ENCODE measurements around the gene ADAM15. TPM values are rescaled to one million over a fixed set of nuclear protein-coding genes. Genes with fewer than 3 reads are reported as not detected.

Gene ADAM15
- total RNA-seq, 1 experiment from 2014 or later = 38.4 TPM

DNA sequence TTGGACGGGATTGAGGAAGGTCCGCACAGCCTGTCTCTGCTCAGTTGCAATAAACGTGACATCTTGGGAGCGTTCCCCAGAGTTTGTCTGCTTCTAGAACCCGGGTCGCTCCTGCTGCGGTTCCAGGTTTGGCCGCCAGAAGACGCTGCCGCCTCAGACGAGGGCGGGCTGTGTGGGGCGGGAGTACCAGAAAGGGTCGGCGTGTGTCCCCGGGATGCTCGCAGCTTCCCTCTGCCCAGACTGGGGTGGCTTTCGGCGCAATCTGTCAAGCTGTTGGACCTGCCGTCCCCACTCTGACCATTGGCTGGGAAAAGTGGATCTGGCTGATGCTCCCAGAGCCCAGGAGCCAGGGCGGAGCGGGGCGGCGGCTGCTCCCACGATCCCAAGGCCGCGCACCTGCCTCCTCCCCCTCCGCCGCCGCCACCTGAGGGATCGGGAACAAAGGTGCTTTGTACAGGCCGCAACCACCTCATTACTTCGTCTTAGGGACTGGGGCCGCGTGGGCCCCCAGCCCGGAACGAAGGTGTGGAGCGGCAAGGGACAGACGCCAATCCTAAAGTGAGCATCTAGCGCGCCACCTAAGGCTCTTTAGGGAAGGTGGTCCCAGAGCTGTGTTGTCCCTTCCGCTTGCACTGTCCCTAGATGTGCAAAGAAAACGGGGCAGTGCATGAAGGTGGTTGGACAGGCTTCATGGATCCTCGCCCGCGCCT, 11.7 kb downstream of the ADAM15 start:
- peaks cover 18% of the 10 kb centered on the region for H3K36me3 Mint-ChIP-seq
- H3K27ac Mint-ChIP-seq = peak overlapping the region; percentile 88; the same call in 1 of the 2 replicates
- ChIA-PET CTCF (interaction anchor here (0.6 to 8.3 kb wide), 19 partner anchors 8 to 180 kb away, joined by 3 to 176 read pairs (median 20); partner anchors contain the start of genes ADAM15, CKS1B, EFNA3 and KRTCAP2), POLR2A (interaction anchor here (0.7 to 3.5 kb wide), 5 partner anchors 18 to 63 kb away, joined by 3 to 10 read pairs (median 6); no protein-coding TSS in a partner anchor)
- no peaks in the 10 kb centered on the region for H3K27me3 Mint-ChIP-seq (ENCODE audit: low read depth)
- DNase-seq (ENCODE audit: low spot score) (peak; percentile 95), ATAC-seq (peak; percentile 44)
- H3K4me3 Mint-ChIP-seq = peak overlapping the region; percentile 91
- H3K9me3 Mint-ChIP-seq = no peaks in the 10 kb centered on the region
- H3K4me1 Mint-ChIP-seq = peaks cover 17% of the 10 kb centered on the region
- TF ChIP-seq ETV6 (CRISPR knock-in tag; IDR thresholded peaks at IDR 0.05) = no peak
- no peak for TF ChIP-seq E2F1 (CRISPR knock-in tag; IDR thresholded peaks at IDR 0.05)
- TF ChIP-seq SOX15 (CRISPR knock-in tag; IDR thresholded peaks at IDR 0.05) = no peak
- TF ChIP-seq ZNF532 (CRISPR knock-in tag; IDR thresholded peaks at IDR 0.05; ENCODE audit: borderline replicate concordance) = no peak
- no peak for TF ChIP-seq SMAD4 (CRISPR knock-in tag; IDR thresholded peaks at IDR 0.05)
- TF ChIP-seq USF1 (CRISPR knock-in tag; IDR thresholded peaks at IDR 0.05) = no peak
- TF ChIP-seq, protein P1, sequence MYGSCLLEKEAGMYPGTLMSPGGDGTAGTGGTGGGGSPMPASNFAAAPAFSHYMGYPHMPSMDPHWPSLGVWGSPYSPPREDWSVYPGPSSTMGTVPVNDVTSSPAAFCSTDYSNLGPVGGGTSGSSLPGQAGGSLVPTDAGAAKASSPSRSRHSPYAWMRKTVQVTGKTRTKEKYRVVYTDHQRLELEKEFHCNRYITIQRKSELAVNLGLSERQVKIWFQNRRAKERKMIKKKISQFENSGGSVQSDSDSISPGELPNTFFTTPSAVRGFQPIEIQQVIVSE (CRISPR knock-in tag; IDR thresholded peaks at IDR 0.05; ENCODE audit: borderline replicate concordance) = no peak
- TF ChIP-seq, protein P2, sequence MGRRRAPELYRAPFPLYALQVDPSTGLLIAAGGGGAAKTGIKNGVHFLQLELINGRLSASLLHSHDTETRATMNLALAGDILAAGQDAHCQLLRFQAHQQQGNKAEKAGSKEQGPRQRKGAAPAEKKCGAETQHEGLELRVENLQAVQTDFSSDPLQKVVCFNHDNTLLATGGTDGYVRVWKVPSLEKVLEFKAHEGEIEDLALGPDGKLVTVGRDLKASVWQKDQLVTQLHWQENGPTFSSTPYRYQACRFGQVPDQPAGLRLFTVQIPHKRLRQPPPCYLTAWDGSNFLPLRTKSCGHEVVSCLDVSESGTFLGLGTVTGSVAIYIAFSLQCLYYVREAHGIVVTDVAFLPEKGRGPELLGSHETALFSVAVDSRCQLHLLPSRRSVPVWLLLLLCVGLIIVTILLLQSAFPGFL (CRISPR knock-in tag; IDR thresholded peaks at IDR 0.05; ENCODE audit: borderline replicate concordance) = no peak
- no peak for TF ChIP-seq HMGA2 (CRISPR knock-in tag; IDR thresholded peaks at IDR 0.05)
- TF ChIP-seq, protein P3, sequence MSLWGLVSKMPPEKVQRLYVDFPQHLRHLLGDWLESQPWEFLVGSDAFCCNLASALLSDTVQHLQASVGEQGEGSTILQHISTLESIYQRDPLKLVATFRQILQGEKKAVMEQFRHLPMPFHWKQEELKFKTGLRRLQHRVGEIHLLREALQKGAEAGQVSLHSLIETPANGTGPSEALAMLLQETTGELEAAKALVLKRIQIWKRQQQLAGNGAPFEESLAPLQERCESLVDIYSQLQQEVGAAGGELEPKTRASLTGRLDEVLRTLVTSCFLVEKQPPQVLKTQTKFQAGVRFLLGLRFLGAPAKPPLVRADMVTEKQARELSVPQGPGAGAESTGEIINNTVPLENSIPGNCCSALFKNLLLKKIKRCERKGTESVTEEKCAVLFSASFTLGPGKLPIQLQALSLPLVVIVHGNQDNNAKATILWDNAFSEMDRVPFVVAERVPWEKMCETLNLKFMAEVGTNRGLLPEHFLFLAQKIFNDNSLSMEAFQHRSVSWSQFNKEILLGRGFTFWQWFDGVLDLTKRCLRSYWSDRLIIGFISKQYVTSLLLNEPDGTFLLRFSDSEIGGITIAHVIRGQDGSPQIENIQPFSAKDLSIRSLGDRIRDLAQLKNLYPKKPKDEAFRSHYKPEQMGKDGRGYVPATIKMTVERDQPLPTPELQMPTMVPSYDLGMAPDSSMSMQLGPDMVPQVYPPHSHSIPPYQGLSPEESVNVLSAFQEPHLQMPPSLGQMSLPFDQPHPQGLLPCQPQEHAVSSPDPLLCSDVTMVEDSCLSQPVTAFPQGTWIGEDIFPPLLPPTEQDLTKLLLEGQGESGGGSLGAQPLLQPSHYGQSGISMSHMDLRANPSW (CRISPR knock-in tag; conservative IDR thresholded peaks at IDR 0.05; ENCODE audit: low read depth) = no peak
- TF ChIP-seq ATF1 (CRISPR knock-in tag; IDR thresholded peaks at IDR 0.05) = no peak
- no peak for TF ChIP-seq MLX (CRISPR knock-in tag; IDR thresholded peaks at IDR 0.05)
- TF ChIP-seq CTCF (IDR thresholded peaks at IDR 0.05) = peak; percentile 67
- TF ChIP-seq ESRRA (CRISPR knock-in tag; IDR thresholded peaks at IDR 0.05; ENCODE audit: borderline replicate concordance) = no peak
- TF ChIP-seq, protein P4, sequence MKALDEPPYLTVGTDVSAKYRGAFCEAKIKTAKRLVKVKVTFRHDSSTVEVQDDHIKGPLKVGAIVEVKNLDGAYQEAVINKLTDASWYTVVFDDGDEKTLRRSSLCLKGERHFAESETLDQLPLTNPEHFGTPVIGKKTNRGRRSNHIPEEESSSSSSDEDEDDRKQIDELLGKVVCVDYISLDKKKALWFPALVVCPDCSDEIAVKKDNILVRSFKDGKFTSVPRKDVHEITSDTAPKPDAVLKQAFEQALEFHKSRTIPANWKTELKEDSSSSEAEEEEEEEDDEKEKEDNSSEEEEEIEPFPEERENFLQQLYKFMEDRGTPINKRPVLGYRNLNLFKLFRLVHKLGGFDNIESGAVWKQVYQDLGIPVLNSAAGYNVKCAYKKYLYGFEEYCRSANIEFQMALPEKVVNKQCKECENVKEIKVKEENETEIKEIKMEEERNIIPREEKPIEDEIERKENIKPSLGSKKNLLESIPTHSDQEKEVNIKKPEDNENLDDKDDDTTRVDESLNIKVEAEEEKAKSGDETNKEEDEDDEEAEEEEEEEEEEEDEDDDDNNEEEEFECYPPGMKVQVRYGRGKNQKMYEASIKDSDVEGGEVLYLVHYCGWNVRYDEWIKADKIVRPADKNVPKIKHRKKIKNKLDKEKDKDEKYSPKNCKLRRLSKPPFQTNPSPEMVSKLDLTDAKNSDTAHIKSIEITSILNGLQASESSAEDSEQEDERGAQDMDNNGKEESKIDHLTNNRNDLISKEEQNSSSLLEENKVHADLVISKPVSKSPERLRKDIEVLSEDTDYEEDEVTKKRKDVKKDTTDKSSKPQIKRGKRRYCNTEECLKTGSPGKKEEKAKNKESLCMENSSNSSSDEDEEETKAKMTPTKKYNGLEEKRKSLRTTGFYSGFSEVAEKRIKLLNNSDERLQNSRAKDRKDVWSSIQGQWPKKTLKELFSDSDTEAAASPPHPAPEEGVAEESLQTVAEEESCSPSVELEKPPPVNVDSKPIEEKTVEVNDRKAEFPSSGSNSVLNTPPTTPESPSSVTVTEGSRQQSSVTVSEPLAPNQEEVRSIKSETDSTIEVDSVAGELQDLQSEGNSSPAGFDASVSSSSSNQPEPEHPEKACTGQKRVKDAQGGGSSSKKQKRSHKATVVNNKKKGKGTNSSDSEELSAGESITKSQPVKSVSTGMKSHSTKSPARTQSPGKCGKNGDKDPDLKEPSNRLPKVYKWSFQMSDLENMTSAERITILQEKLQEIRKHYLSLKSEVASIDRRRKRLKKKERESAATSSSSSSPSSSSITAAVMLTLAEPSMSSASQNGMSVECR (CRISPR knock-in tag; IDR thresholded peaks at IDR 0.05; ENCODE audit: borderline replicate concordance) = peak; percentile 51; the same call in 1 of the 2 replicates

All from WTC11 (cell line).